Fibroblast of pulmonary artery (primary cell): ENCODE data around the gene ARMC12.

Experiments used
- DNase-seq: peaks from one replicate; pipeline ENCODE4 v3.0.0-alpha.2; 2010; ENCODE audit warnings: low read depth
- H3K4me3 ChIP-seq: replicated peaks from 2 replicates; pipeline ENCODE4 v1.5.1; 2011; ENCODE audit warnings: low read depth, mild to moderate bottlenecking, control low read depth, low read length, moderate library complexity
- TF ChIP-seq, protein P1 (sequence below): IDR thresholded peaks from 2 replicates; pipeline ENCODE4 v1.5.1; 2011; ENCODE audit warnings: mild to moderate bottlenecking, control low read depth, low read length, inconsistent platforms; ENCODE audit errors: missing control alignments

The ARMC12 gene

GRCh38 chr6:35784200-35784599 is 47.4 kb downstream of the ARMC12 start:
- TF ChIP-seq, protein P1, sequence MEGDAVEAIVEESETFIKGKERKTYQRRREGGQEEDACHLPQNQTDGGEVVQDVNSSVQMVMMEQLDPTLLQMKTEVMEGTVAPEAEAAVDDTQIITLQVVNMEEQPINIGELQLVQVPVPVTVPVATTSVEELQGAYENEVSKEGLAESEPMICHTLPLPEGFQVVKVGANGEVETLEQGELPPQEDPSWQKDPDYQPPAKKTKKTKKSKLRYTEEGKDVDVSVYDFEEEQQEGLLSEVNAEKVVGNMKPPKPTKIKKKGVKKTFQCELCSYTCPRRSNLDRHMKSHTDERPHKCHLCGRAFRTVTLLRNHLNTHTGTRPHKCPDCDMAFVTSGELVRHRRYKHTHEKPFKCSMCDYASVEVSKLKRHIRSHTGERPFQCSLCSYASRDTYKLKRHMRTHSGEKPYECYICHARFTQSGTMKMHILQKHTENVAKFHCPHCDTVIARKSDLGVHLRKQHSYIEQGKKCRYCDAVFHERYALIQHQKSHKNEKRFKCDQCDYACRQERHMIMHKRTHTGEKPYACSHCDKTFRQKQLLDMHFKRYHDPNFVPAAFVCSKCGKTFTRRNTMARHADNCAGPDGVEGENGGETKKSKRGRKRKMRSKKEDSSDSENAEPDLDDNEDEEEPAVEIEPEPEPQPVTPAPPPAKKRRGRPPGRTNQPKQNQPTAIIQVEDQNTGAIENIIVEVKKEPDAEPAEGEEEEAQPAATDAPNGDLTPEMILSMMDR = no peak
- DNase-seq = no peak

DNA sequence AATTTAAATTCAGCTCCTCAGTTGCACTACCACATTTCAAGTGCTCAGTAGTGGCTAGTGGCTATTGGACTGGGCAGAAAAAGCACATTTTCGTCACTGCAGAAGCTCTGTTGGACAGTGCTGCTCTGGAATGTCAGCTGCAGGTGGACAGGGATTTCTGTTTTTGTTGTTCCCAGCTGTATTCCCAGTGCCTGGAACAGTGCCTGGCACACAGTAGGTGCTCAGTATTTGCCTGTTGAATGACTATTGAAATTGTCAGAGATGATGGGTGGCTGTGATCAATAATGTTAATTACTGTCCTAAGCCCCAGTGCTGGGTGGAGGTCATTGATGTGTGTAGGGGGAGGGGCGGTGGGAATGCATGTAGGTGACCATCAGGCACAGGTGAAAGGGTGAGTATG is 49.4 kb downstream of the ARMC12 start:
- H3K4me3 ChIP-seq = no peak overlapping the region
- TF ChIP-seq, protein P1 = no peak
- no peak for DNase-seq

More at GRCh38 chr6:35784200-35784599, 47.4 kb downstream of the ARMC12 start:
- no peak overlapping the region for H3K4me3 ChIP-seq

DNA sequence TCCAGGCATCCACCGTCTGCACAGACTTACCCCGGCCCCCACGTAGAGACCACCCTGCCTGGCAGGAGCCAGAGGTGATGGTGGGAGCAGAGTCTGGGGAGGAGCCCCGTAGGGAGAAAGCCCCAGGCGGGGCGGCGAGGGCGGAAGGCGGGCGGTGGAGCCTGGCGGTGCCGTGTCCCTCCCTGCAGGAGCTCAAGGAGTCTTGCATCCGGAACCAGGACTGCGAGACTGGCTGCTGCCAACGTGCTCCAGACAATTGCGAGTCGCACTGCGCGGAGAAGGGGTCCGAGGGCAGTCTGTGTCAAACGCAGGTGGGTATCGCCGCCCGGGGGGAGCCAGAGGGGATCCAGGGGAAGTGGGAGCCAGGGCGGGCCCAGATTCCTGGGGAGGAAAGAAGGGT is 50.0 kb downstream of the ARMC12 start:
- TF ChIP-seq, protein P1 = no peak
- H3K4me3 ChIP-seq = no peak overlapping the region
- no peak for DNase-seq

DNA sequence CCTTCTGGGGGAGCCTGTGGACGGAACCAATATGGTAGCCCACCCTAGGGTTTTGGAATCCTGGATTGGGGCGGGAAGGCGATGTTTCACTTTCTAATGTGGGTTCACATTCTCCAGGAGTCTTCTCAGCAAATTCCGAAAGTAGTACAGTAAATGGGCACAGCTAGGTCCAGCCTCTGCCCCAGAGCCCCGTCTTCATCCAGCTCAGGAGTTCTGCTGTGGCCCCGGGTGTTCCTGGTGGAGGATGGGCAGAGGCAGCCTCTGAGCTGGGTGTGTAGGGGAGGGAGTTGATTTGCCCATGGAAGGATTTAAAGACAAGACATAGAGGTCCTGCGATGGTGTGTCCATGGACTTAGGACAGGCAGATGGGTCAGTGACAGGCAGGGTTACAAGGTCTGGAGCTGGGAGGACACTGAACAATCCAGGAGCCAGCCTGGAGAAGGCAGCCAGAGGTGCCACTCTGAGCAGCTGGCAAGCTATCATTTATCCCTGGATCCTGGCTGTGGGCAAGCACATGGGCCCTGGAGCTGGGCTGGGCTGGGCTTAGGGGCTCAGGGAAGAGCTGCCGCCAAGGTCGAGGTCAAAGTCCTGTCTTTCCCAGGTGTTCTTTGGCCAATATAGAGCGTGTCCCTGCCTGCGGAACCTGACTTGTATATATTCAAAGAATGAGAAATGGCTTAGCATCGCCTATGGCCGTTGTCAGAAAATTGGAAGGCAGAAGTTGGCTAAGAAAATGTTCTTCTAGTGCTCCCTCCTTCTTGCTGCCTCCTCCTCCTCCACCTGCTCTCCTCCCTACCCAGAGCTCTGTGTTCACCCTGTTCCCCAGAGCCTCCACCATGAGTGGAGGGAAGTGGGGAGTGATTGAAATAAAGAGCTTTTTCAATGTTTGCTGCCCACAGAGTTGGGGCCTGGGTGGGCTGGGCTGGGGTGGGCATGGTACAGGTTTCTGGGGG is 50.7 kb downstream of the ARMC12 start:
- no peak for DNase-seq
- H3K4me3 ChIP-seq = no peak overlapping the region
- TF ChIP-seq, protein P1 = no peak

- TF ChIP-seq, protein P1 = no peak
- no peak for DNase-seq
- H3K4me3 ChIP-seq = no peak overlapping the region
Observed at GRCh38 chr6:35788423-35788982, 51.7 kb downstream of the ARMC12 start.

DNA sequence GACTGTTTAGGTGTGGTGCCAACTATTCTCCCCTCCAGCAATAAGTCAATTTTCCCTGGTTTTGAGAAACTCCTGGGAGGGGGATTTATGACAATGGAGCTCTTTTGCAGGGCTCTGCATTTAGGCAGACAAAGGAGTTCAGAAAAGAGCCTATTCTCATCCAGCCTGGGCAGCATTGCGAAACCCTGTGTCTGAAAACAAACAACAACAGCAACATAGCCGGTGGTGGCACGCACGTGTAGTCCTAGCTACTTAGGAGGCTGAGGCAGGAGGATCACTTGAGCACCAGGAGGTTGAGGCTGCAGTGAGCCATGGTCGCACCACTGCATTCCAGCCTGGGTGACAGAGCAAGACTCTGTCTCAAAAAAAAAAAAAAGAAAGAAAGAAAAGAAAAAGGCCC is 53.9 kb downstream of the ARMC12 start:
- TF ChIP-seq, protein P1 = no peak
- H3K4me3 ChIP-seq = no peak overlapping the region
- DNase-seq = no peak
